NOMO-1 treated with dmso at 0.1 percent for 144 hours (cell line): ENCODE measurements around the gene CERKL.

Source experiments
- DNase-seq: peaks from one replicate; lab custom pipeline; 2025; ENCODE audit not compliant: unreplicated experiment; lab: John Stamatoyannopoulos, UW

The CERKL gene

DNA sequence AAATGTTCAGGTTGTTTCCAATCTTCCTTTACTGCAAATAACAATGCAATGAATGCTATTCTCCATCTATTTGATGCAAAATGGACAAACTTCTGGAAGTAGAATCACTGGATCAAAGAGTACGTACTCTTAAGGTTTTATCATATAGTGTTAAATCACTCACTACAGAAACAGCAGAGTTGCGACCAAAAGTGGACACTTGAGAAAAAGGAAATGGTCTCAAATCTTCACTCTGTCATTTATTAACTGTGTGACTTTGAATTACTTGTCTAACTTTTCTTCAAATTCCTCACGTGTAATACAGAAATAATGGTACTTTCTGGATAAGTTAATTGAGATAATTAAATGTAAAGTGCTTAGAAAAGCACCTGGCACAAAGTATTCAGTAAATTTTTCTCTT is 78.1 kb downstream of the CERKL start:
- no peak for DNase-seq

DNA sequence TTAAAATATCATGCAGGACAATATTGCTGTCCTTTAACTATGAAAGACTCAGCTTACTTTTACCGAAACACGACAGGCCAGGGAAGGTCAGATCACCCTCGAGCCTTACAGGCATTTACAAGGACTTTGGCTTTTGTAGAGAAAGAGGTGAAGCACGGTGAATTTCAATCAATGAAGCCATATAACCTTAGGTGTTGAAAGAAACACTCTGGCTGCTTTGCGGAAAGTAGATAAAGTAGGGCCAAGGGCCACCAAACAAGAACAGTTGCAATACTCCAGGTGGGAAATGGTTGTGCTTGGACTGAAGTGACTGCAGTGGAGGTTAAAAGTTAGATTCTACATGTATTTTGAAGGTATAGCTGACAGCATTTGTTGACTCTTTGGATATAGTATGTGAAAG is 80.5 kb downstream of the CERKL start:
- DNase-seq, result no peak

DNA sequence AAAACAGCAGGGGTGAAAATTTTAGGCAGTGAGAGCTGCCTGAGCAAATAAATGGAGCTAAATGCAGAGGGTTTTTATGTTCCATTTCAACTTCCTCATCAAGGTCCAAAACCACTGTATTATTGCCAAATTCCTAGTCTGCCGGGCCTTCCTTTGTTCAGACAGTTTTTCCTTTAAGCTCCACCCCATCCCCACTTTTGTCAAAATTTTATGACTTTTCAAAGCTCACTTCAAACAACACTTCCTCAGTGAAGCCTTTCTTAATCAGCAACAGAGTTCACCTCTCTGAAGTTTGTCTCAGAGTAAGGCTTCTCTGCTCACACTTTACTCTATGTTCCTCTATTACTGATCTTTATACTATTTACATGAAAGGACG is 81.3 kb downstream of the CERKL start:
- peak; percentile 93 for DNase-seq

DNA sequence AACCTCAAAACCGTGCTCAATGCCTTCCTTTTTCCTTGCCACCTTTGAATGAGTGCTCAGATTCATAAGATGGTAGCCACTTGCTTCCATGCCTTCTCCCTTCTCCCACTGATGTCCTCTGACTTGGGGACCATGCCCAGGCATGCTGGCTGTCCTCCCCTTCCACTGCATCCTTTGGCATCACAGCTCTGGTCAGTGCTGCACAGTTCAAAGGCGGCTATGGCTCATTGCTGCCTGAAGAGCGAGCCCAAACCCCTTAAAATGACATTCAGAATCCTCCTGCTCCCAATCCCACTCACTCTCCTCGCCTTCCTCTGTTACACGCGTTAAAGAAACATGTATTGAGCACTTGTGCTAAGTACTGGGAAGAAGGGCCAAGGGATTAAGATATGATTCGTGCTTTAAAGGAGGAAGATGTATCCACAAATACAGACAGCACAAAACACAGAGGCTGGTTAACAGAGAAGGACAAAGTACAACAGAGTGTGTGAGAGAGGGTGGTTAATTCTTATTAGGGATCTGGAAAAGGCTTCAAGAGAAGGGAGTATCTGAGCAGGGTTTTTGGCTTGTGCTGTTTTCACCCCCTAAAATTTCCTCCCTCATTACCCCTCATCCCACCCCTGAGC is 81.8 kb downstream of the CERKL start:
- DNase-seq, result no peak

DNA sequence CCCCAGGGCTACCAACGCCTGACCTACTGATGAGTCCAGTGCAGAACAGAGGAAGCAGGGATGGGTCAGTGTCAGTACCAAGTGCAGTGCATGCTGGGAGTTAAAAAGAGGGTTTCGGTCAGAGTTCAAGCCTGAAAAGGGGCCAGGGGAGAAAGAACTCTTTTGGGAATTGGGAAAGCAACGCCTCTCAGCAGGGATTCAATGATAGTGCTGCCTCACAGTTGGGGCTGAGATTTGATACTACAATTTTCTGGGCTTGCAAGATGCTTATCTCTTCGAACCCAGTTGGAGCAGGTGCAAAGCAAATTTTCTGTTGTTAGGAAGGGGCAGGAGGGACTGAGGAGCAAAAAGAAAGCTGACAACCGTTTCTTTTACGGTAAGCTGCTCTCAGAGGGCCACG is 82.6 kb downstream of the CERKL start:
- no peak for DNase-seq

DNA sequence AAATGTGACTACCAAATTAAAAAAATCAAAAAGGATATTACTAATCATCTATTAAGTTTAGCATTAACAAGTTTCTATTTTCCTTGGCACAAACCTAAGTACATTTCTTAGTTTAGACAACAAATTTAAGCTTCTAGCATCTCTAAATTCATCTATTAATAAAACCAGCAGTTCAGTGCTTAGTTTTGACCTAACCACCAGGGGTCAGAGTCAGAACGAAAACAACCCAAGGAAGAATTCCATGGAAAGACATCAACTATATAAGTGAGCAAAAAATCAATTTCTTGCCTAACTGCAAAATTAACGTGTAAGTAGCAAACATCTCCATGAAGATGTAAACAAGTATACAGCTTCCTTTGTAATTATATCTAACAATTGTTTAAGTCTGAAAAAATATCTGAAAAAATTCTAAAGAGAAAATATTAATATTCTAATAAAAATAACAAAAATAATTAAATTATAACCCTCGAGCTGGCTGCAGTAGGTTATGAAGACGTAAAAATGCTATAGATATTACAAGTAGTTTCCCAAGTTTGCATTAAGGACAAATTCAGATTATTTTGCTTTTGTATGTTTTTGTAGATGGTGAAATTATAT is 83.7 kb downstream of the CERKL start:
- no peak for DNase-seq

DNA sequence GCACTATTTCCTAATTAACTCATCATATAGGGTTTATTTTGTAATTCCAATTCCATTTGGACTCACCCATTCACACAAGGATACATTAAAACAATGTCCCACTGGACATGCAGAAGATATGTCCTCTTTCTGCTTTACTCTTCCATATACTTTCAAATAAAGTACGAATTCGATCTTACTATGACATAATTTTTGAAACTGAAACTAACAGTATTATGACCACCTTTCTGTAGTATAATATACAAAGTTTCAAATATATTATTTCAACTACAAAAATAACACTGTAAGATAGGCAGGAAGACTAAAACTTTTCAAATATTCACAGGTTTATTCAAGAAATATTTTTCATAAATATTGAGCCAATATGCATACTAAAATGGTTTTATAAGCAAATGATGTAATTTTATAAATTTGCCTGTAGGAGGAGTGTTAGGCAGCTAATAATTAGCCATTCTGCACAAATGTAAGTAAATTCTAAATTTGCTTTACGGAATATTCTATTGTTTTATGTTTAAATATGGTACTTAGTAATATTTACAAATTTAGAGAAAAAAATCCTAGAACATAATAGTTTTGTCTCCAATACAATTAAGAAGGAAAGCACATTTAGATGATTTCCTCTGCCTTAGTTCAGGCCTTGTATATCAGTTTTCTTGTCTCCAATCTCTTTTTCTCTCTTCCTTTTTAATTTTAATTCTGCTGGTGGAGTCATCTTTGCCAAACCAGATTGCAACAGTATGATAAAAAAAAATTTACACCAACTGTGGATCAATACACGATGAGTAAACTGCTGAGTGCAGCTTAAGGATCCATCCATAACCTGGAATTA is 85.9 kb downstream of the CERKL start:
- no peak for DNase-seq

DNA sequence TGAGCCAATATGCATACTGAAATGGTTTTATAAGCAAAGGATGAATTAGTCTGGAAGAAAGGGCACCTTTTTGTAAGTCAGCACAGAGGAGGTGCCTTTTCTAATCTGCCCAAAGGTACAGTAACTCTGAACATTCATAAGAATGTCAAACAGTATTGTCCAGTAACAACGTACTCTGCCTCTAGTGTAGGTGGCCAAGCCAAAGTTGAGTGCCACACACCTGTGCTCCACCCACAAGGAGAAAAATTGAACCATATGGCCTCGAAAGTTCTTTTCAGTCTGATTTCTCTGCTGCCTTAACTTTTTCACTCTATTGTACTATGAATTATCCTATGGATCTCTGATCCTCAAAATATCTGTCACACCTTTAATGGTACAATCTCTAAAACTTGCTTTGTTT is 86.8 kb downstream of the CERKL start:
- DNase-seq, result no peak

DNA sequence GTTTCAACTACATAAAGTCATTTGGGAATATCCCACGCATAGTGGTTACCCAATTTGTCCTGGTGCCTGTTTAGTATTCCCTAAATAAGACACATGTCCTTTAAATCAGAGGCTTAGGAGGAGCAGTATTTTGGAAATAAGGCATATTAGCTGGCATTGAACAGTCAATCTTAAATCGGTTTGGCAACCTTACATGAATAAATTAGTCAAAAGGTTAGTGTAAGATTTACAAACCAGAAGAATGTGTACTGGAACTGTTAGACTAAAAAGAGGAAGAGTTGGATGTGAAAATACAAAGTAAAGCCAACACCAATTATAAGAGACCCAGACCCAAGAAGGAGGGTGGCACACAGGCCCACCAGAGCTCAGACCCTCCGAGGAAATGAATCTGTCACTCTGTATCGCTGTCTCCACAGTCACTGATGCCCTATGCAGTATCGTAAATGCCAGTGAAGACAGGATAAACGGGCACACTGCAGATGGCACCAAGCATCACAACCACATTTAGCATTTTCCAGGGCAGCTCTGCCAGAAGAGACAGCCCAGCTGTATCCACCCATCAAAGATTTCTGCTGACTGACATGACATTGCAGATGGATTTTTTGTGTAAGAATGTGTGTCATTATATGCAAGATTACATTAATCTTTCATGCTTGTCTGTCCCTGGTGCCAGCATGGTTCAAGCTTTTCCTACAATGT is 90.4 kb downstream of the CERKL start:
- DNase-seq, result no peak

DNA sequence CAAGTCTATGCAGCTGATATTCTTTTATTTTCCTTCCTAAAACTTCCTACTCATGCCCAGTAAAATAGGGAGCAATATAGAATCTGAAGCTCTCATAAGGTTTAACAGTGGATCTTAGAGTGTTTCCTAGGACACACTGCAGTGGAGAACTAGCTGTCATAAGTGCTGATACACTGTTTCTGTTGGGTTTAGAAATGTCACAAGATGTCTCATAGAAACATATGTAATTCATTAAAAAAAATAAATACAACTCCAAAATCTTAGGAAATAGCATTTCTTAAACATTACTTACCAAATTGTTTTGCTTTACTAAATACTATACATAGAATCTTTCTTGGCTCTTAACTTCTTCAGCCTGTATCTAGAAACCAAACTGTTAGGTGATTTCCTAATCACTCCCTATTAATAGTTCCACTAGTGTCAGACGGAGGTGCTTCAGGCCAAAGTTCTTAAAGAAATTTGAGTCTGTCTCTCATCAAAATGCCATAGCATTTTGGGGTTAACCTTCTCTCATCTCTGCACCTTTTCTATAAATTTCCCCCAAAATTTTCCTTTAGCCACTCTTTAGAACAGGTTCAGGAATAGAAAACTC is 93.7 kb downstream of the CERKL start:
- peak; percentile 10 for DNase-seq

DNA sequence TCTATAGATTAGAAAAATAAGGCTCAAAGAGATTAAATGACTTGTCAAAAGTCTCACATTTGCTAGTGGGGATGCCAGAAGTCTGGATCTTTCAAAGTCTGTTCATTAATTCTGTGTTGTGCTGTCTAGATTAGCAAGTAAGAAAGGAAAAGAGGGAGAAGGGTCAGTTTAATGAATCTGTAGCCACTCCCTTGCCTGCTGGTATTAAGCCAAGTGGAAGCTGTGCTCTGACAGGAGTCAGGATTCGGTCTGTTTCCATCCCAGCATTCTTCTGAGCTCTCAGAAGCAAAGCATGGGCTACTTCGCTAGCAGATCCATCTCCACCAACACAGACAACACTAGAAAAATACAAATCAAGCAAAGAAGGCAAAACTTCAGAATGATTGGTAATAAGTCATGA is 98.5 kb downstream of the CERKL start:
- no peak for DNase-seq

DNA sequence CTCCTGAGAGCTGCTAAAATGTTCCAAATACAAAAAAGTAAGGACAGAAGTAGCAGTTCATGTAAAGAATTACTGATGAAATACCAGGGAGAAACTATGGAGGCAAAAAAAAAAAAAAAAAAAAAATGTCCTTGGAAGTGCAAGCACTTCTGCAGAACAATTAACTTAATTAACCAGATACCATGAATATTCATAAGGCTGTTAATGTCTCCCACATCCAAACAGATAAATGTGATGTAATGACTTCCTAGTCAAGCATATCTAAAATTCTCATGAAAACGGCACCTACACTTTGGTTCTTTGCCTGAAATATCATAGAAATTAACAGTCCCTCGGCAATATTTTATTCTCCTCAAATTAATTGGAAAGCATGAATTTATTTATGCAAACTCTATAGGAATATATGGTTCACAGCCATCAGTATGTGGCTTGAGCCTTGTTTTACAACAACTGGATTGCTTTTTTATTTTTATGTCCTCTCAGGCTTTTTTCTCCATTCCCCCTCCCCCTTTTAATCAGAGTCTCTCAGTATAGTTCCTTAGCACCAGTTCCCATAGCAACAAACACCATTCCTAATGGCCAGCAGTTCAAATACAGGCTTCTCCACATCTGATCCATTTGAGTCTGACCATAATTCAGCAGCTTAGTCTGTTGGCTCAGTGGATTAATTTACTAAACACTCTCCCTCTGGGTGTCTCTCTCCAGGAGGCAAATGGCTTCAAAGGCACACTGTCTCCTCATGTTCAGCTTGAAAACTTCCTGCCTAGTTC is 102.7 kb downstream of the CERKL start:
- no peak for DNase-seq

DNA sequence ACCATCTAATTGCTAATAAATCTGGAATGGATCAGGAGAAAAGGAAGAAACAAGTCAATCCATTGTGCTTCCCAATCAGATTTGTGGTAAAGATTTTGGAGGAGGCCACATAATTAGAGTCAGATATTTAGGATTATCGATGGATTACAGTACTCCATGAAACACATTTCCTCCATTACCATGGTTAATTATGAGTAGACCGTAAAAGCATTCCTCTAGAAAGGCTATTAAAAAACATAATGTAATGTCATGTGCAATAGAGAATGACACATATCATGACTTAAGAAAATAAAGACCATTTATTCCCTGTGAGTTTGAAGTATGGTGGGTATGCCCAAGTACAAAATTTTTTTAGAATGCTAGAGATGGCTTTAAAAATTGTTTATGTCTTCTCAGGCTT is 103.7 kb downstream of the CERKL start:
- DNase-seq, result no peak

DNA sequence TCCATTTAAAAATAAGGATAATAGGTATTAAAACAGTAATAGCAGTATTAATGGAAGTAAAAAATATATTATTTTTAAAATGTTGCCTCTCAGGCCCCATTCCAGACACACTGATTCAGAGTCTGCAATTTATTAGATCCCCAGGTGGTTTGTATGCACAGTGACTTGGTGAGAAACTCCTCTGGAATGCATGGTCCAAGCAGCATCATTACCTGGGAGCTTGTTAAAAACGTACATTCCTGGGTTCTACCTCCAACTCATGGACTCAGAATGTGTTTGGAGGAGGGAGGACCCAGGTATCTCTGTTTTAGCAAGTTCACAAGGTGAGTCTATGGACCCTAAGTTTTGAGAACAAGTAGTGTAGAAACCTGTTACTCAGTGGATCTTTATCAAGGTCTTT is 104.1 kb downstream of the CERKL start:
- no peak for DNase-seq

DNA sequence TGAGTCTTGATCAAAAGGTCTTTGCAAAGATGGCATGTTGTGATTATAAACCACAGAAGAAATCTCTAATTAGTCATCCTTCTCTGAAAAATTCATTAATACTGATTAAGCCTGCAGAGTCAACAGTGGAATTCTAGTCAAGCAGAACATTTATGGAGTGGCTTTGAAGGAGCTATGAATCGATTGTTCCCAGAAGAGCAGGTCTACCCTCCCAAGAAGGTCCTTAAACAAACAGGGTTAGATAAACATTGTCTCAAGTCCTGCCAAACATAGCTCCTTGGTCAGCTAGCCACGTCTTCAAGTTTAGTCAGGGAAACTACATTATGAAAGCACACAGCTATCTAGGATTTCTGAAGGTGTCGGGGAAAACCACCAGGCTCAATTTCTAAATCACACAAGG is 110.8 kb downstream of the CERKL start:
- no peak for DNase-seq

DNA sequence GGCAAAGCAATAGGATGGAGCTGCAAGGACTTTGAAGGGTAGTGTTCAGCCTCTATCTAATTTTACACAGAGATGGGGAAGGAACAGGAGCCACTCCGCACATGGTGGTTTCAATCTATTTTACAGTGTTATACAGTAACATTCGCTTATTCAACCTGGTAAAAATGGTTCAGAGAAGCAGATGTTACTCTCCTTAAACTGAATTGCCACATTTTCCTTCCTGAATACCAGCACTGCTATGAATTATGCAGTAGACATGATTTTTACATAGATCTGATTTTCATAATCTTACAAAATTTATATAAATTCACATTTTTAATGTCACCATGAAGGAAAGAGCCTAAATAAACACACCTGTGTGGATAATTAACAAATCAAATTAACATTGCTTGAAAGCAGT is 114.7 kb downstream of the CERKL start:
- DNase-seq, result no peak

DNA sequence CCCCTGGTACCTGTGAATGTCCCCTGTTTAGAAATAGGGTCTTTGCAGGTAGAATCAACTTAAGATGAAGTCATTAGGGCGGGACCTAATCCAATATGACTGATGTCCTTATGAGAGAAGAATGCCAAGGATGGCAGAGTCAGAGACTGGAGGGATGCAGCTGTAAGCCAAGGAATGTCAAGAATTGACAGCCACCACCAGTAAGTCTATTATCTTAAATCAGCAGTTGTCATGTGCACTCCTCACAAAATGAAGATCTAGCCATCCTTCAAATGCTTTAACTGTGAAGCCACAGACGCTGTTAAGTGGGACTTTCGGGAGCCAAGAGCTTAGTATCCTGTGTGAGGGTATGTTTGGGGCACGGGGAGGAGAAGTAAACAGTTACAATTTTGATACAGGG is 116.5 kb downstream of the CERKL start:
- no peak for DNase-seq

DNA sequence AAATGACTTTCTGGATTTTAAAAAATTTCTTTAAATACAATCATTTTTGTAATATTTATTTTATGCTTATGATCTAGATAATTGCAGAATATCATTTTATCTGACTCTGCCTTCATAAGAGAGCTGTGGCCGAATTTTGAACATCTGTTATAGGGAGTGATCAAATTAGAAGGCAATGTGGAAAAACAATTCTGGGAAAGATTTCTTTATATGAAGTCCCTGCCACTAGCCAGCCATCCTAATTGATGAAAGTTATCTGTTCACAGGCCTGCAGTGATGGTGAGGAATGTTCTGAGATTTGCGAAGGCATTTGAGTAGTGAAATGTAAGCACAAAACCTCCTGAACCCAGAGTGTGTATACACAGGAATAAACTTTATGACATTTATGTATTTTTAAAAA is 120.2 kb downstream of the CERKL start:
- no peak for DNase-seq

DNA sequence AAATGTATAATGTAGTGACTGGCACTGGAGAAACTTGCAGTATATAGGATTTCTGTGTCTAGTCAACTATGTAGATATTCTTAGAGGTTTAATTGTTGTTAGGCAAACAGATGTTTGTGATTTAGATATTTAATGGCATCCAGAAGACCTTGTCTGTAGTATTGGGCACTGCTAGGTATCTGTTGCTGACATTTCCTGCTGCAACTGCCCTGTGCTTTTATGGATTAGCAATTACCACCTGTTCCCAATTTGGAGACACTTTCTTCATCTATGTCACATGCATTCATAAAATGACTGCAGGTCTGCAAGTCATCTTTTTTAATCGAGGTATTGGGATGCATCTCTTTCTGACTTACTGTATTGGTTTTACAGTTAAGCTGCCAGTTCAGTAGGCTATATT is 128.5 kb downstream of the CERKL start:
- DNase-seq, result no peak

DNA sequence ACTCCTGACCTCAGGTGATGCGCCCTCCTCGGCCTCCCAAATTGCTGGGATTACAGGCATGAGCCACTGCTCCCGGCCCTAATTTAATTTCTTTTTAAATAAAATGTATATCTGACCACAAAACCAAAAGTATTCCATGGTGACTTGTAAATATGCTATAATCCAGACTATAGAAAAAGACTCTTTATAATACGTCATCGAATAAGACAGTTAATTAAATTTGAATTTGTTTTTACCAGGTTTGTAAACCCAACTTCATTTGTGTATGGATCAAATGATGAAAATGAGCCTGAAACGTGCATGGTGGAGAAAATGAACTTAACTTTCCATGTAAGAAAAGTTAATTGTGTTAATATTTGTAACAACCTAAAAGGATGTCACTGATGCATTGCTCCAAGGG is 129.8 kb downstream of the CERKL start:
- no peak for DNase-seq

DNA sequence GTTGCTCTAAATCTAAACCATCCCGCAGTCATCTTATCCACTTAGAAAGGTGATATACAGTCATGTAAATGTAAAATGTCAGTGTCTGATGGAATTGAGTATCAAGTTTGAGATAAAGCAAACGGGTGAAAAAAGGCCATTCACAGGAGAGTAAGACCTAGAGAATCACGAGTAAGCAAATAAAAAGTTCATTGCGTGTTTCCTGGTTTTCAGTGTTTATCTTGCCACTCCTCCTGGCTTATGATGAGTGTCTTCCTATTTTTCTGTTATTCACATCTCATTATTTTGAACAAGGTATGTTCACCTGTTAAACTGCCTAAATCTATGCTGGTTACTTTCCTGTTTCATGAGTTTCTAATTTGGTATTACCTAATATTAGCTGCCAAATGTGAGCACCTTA is 130.9 kb downstream of the CERKL start:
- no peak for DNase-seq
